OCI-LY1 (cell line): ENCODE results near the gene TAF3.

ENCODE experiments used
- H2AFZ ChIP-seq: fragments of 200-600 bp; sonication (generic), shearing (Covaris generic); 2 replicates; pipeline ENCODE4 v1.6.0; 2014; ENCODE audit warnings: antibody characterized with exemption, mild to moderate bottlenecking, low read length
- H3F3A ChIP-seq: fragments of 200-600 bp; sonication (generic), shearing (Covaris generic); 2 replicates; pipeline ENCODE4 v1.6.0; 2014; ENCODE audit warnings: mild to moderate bottlenecking, antibody characterized with exemption, low read length, moderate library complexity; ENCODE audit not compliant: insufficient read depth
- H3K27ac ChIP-seq: fragments of 200-600 bp; sonication (generic); 2 replicates; pipeline ENCODE4 v1.5.1; 2014; ENCODE audit warnings: low read length, mixed run types, mild to moderate bottlenecking, low read depth; ENCODE audit not compliant: poor library complexity, severe bottlenecking
- H3K27me3 ChIP-seq: fragments of 200-600 bp; sonication (generic); 2 replicates; pipeline ENCODE4 v1.6.0; 2014; ENCODE audit warnings: antibody characterized with exemption, mild to moderate bottlenecking, low read length, moderate library complexity; ENCODE audit not compliant: insufficient read depth
- H3K36me3 ChIP-seq: fragments of 200-600 bp; sonication (generic); 2 replicates; pipeline ENCODE4 v1.6.1; 2014; ENCODE audit warnings: mild to moderate bottlenecking, antibody characterized with exemption, low read length, moderate library complexity, mixed read lengths; ENCODE audit not compliant: insufficient read depth
- H3K4me1 ChIP-seq: fragments of 200-600 bp; sonication (generic); 2 replicates; pipeline ENCODE4 v1.5.1; 2014; ENCODE audit warnings: mild to moderate bottlenecking, low read length, moderate library complexity; ENCODE audit not compliant: insufficient read depth, severe bottlenecking
- H3K4me2 ChIP-seq: fragments of 200-600 bp; sonication (generic), shearing (Covaris generic); 2 replicates; pipeline ENCODE4 v1.6.1; 2014; ENCODE audit warnings: low read length
- H3K4me3 ChIP-seq: fragments of 200-600 bp; sonication (generic); 2 replicates; pipeline ENCODE4 v1.5.1; 2014; ENCODE audit warnings: low read length, low read depth, mild to moderate bottlenecking, mixed read lengths; ENCODE audit not compliant: poor library complexity, severe bottlenecking
- H3K79me2 ChIP-seq: fragments of 200-600 bp; shearing (Covaris generic); 2 replicates; pipeline ENCODE4 v1.6.1; 2016; ENCODE audit warnings: mixed run types, low read length, mixed read lengths; ENCODE audit not compliant: insufficient read depth
- H3K9ac ChIP-seq: fragments of 200-600 bp; sonication (generic), shearing (Covaris generic); 2 replicates; pipeline ENCODE4 v1.6.1; 2014; ENCODE audit warnings: mild to moderate bottlenecking, low read length, mixed read lengths
- H3K9me2 ChIP-seq: fragments of 200-600 bp; sonication (generic), shearing (Covaris generic); 2 replicates; pipeline ENCODE4 v1.6.1; 2014; ENCODE audit warnings: low read depth, mild to moderate bottlenecking, low read length, mixed read lengths
- H3K9me3 ChIP-seq: fragments of 200-600 bp; shearing (Covaris generic); 2 replicates; pipeline ENCODE4 v1.6.1; 2014; ENCODE audit warnings: low read length, mixed read lengths
- H4K20me1 ChIP-seq: fragments of 200-600 bp; sonication (generic), shearing (Covaris generic); 2 replicates; pipeline ENCODE4 v1.6.0; 2016; ENCODE audit warnings: mild to moderate bottlenecking, low read length; ENCODE audit not compliant: insufficient read depth
- CTCF ChIP-seq: fragments of 200-600 bp; sonication (generic), shearing (Covaris generic); IDR thresholded peaks from 2 replicates; pipeline ENCODE4 v1.5.1; 2017; ENCODE audit warnings: mild to moderate bottlenecking, antibody characterized with exemption, low read length, moderate library complexity, mixed read lengths
- EZH2 ChIP-seq: fragments of 200-600 bp; sonication (generic), shearing (Covaris generic); IDR thresholded peaks from 2 replicates; pipeline ENCODE4 v1.8.0; 2017; ENCODE audit warnings: borderline replicate concordance, mixed run types, mild to moderate bottlenecking, antibody characterized with exemption, low read length, moderate library complexity, mixed read lengths

TAF3 gene

GRCh38 chr10:7886056-7886455, 67.8 kb downstream of the TAF3 start:
- no peak overlapping the region for H3K4me3 ChIP-seq
- no peak overlapping the region for H3K4me2 ChIP-seq
- H3K36me3 ChIP-seq = no peaks in the 10 kb centered on the region
- H3F3A ChIP-seq = no peaks in the 10 kb centered on the region
- no peaks in the 10 kb centered on the region for H3K27me3 ChIP-seq
- H3K4me1 ChIP-seq = no peaks in the 10 kb centered on the region
- no peaks in the 10 kb centered on the region for H3K9me2 ChIP-seq
- H2AFZ ChIP-seq = no peak overlapping the region
- no peaks in the 10 kb centered on the region for H3K79me2 ChIP-seq
- no peak overlapping the region for H3K9ac ChIP-seq
- H4K20me1 ChIP-seq = no peaks in the 10 kb centered on the region
- no peaks in the 10 kb centered on the region for H3K9me3 ChIP-seq
- H3K27ac ChIP-seq = no peak overlapping the region
- TF ChIP-seq CTCF = no peak
- no peak for TF ChIP-seq EZH2

GRCh38 chr10:7887174-7887816, 69.0 kb downstream of the TAF3 start:
- Histone ChIP-seq H3K27ac (no peak overlapping the region), H4K20me1 (no peaks in the 10 kb centered on the region), H3K9me2 (no peaks in the 10 kb centered on the region)

GRCh38 chr10:7889947-7890542, 71.7 kb downstream of the TAF3 start:
- Histone ChIP-seq H3K4me2 (no peak overlapping the region), H3K27ac (no peak overlapping the region), H2AFZ (no peak overlapping the region), H3K9me2 (no peaks in the 10 kb centered on the region), H3K9ac (no peak overlapping the region), H3K9me3 (no peaks in the 10 kb centered on the region), H3K4me3 (no peak overlapping the region), H3K27me3 (no peaks in the 10 kb centered on the region), H3F3A (no peaks in the 10 kb centered on the region), H3K36me3 (no peaks in the 10 kb centered on the region), H3K4me1 (no peaks in the 10 kb centered on the region), H4K20me1 (no peaks in the 10 kb centered on the region), H3K79me2 (no peaks in the 10 kb centered on the region)
- TF ChIP-seq EZH2 (no peak), CTCF (no peak)

More at GRCh38 chr10:7887174-7887816, 69.0 kb downstream of the TAF3 start:
- H3K4me3 ChIP-seq = no peak overlapping the region
- no peak overlapping the region for H2AFZ ChIP-seq
- H3F3A ChIP-seq = no peaks in the 10 kb centered on the region
- H3K36me3 ChIP-seq = no peaks in the 10 kb centered on the region
- H3K27me3 ChIP-seq = no peaks in the 10 kb centered on the region
- H3K4me1 ChIP-seq = no peaks in the 10 kb centered on the region
- H3K79me2 ChIP-seq = no peaks in the 10 kb centered on the region
- no peaks in the 10 kb centered on the region for H3K9me3 ChIP-seq
- no peak for TF ChIP-seq CTCF
- no peak for TF ChIP-seq EZH2
- H3K4me2 ChIP-seq = no peak overlapping the region
- H3K9ac ChIP-seq = no peak overlapping the region
